Measurements from ENCODE around the gene NPHS1.

- TF ChIP-seq CTCF (IDR thresholded peaks at IDR 0.05) = no peak
- no peak for TF ChIP-seq POLR2AphosphoS5 (IDR thresholded peaks at IDR 0.05; ENCODE audit: insufficient read depth in 1 of 2, low read depth in 1 of 2)
- TF ChIP-seq POLR2A (IDR thresholded peaks at IDR 0.05) = no peak
Observed at GRCh38 chr19:35781650-35782049, 70.7 kb downstream of the NPHS1 start.

Measured in vagina (tissue), 2 donors.